ENCODE measurements around the gene CORO7.
"Not testable (repeated sequence)": the region's sequence is repeated elsewhere in the genome, so short reads cannot be mapped to it uniquely, and the experiment has no call there.

CORO7 gene

DNA sequence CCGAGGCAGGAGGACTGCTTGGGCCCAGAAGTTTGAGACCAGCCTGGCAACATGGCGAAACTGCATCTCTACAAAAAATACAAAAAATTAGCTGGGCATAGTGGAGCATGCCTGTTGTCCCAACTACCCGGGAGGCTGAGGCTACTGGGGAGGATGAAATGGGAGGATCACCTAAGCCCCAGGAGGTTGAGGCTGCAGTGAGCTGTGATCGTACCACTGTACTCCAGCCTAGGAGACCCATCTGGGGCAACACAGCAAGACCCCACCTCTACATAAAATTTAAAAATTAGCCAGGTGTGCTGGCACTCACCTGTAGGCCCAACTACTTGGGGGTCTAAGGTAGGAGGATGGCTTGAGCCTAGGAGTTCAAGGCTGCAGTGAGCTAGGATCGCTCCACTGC is 67.1 kb downstream of the CORO7 start:
- DNase-seq: no peak

GRCh38 chr16:4347765-4348509 is 68.5 kb downstream of the CORO7 start:
- DNase-seq: no peak

GRCh38 chr16:4347010-4347409 is 69.4 kb downstream of the CORO7 start:
- DNase-seq: no peak

GRCh38 chr16:4345836-4346781 is 70.3 kb downstream of the CORO7 start:
- DNase-seq: no peak

DNA sequence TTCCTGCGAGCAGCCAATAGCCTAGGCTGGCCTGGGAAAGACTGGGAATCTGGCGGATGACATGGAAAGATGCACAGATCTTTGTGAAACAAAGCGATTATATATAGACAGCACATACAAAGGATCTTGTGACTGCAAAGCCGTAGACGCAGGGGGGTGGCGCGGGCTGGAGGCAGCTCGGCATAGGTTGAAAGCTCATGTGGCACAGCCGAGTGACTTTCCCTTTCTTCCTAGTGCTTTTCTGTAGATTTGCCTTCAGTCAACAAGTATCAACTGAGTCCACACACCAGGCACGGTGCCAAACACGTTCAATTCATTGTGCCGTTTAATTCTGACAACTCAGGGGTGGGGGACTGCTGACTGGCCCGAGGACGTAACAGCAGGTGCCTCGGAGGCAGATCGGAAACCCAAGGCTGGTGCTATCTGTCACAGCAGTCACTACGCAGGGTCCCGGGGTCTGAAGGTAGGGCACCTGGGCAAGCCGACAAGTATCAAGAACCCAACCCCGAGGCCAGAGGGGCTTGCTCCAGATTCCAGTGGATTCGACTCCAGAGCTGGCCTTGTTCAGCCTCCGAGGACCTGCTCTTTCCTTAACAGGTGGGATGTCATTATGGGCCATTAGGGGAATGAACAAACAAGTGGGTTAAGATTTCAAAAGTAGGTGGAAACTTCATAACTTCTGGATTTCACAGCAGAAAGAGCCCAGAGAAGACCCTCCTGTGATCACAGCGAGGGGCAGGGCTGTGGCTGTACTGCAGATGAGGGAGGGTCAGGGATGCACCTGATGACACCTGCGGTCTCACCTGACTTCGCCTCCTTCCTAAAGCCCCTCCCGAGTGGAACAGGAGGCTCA is 71.2 kb downstream of the CORO7 start:
- no peak for DNase-seq

DNA sequence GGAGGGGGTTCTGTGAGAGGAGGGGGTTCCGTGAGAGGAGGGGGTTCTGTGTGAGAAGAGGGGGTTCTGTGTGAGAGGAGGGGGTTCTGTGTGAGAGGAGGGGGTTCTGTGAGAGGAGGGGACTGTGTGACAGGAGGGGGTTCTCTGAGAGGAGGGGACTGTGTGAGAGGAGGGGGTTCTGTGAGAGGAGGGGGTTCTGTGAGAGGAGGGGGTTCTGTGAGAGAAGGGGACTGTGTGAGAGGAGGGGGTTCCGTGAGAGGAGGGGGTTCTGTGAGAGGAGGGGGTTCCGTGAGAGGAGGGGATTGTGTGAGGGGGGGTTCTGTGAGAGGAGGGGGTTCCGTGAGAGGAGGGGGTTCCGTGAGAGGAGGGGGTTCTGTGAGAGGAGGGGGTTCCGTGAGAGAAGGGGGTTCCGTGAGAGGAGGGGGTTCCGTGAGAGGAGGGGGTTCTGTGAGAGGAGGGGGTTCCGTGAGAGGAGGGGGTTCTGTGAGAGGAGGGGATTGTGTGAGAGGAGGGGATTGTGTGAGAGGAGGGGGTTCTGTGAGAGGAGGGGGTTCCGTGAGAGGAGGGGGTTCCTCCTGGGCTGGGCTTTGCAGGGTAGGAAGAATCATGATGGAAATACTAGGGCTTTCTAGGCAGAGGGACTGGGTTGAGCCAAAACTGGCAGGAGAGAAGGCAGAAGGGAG is 72.0 kb downstream of the CORO7 start:
- DNase-seq: not testable (repeated sequence)

DNA sequence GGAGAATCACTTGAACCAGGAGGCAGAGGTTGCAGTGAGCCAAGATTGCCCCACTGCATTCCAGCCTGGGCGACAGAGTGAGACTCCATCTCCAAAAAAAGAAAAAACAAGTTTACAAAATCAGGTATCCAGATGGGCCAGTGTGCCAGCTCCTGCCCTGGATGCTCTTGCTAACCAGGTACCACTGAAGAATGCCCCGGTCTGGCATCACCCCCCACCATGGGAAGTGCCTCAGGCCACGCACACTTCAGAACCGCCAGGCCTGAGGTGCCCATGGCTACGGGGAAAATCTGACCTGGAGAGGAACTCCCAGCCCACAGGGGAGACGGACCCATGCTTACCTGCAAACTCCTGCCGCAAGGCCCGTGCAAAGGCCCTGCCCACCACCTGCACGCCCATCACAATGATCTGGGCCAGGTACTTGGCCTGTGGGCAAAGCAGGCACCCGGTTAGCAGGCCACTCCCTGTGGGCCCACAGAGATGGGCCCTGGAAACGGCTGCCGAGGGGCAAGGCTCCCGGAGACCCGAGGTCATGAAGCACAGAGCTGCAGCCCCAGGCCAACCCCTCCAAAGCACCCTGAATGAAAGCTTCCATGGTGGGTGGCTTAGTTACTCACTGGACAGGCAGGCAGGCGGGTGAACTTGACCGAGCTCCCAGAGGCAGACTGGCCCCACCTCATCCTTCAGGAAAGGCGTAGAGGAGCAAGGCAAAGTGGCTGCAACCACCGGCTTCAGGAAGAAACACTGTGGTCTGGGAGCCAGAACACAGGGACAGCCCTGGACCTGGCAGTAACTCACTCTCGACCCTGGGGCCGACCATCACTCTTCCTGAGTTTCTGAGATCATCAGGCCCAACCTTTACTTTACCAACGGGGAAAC is 73.3 kb downstream of the CORO7 start:
- no peak for DNase-seq

GRCh38 chr16:4341250-4341649 is 75.1 kb downstream of the CORO7 start:
- no peak for DNase-seq

DNA sequence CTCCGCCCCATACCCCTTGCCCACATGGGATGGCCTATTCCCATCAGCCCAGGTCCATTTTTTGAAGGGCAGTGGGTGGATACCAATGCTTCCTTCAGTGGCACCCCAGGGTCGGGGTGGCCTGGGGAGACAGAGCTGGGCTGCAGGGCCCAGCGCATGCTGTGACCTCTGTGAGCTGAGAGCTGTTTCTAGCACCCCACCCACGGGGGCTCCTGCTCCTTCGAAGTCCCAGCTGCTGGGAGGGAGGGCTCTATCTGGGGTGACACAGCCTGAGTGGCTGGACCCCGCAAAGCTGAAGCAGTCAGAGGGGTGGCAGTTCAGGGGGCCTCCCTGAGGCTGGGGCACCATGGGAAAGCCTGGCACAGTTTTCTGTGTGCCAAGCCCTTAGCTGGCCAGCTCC is 76.0 kb downstream of the CORO7 start:
- no peak for DNase-seq

GRCh38 chr16:4339909-4340308 is 76.5 kb downstream of the CORO7 start:
- DNase-seq: no peak

- DNase-seq: no peak
Observed at GRCh38 chr16:4339455-4339854, 76.9 kb downstream of the CORO7 start.

DNA sequence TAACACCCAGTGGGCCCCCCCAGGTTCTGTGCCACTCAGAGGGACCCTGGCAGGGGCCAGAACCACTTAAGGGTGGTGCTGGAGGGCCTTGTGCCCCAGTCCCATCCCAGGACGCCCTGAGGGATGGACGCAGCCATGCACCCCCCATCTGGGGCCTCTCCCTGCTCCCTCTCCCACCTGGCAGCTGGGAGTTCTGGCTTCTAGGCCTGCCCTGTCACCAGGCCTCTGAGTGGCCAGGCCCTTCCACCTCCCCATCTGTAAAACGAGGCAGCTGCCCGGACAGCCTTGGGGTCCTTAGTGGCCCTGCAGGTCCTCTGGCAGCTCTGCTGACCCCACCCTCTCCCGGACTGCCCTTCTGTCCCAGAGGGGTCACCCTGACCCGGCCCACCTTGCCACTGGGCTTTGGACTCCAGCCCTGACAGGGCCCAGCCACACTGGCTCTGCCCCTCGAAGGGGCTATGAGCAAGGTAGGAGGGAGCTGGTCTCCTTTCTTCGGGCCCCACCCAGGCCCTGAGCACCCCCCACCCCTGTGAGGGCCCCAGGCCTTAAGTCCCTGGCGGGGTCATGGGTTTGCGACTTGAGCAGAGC is 77.6 kb downstream of the CORO7 start:
- DNase-seq: no peak

GRCh38 chr16:4338125-4338582 is 78.2 kb downstream of the CORO7 start:
- DNase-seq: no peak

GRCh38 chr16:4337540-4338088 is 78.8 kb downstream of the CORO7 start:
- no peak for DNase-seq

DNA sequence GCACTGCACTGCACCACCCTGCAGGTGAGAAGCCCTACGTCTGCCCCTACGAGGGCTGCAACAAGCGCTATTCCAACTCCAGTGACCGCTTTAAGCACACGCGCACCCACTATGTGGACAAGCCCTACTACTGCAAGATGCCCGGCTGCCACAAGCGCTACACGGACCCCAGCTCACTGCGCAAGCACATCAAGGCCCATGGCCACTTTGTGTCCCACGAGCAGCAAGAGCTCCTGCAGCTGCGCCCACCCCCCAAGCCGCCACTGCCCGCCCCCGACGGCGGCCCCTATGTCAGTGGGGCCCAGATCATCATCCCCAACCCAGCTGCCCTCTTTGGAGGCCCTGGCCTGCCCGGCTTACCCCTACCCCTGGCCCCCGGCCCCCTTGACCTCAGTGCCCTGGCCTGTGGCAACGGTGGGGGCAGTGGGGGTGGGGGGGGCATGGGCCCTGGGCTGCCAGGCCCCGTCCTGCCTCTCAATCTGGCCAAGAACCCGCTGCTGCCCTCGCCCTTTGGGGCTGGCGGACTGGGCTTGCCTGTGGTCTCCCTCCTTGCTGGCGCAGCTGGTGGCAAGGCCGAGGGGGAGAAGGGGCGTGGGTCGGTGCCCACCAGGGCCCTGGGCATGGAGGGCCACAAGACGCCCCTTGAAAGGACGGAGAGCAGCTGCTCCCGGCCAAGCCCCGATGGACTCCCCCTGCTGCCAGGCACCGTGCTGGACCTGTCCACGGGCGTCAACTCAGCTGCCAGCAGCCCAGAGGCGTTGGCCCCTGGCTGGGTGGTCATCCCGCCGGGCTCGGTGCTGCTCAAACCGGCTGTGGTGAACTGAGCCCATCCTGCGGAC is 79.5 kb downstream of the CORO7 start:
- no peak for DNase-seq

DNA sequence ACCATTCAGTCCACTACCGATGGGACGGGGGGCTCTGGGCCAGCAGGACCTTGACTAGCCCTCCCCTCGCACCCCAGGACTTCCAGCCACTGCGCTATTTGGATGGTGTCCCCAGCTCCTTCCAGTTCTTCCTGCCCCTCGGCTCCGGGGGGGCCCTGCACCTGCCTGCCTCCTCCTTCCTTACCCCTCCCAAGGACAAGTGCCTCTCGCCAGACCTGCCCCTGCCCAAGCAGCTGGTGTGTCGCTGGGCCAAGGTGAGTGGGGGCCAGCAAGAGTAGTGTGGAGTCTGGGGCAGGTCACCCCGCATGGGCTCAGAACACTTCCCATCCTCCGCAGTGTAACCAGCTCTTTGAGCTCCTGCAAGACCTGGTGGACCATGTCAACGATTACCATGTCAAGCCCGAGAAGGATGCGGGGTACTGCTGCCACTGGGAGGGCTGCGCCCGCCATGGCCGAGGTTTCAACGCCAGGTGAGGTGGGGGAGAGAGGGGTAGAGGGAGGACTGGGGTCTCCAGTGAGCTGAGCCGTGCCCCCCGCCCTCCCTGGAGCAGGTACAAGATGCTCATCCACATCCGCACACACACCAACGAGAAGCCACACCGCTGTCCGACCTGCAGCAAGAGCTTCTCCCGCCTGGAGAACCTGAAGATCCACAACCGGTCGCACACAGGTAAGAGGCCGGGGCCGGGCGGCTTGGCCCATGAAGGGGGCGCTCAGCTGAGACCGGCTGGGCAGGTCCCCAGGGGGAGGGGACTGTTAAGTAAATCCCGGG is 81.5 kb downstream of the CORO7 start:
- DNase-seq: no peak

DNA sequence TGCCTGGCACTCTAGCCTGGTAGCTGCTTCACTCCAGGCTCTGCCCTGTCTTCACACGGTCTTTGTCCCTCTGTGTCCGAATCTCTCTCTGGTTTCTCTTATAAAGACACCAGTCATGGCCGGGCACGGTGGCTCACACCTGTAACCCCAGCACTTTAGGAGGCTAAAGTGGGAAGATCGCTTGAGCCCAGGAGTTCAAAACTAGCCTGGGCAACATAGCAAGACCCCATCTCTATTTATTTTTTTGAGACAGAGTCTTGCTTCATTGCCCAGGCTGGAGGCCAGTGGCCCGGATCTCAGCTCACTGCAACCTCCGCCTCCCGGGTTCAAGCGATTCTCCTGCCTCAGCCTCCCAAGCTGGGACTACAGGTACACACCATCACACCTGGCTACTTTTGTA is 82.7 kb downstream of the CORO7 start:
- not testable (repeated sequence) for DNase-seq

GRCh38 chr16:4333308-4333638 is 83.1 kb downstream of the CORO7 start:
- DNase-seq: no peak

All from activated CD8-positive, alpha-beta memory T cell treated with anti-CD3 and anti-CD28 coated beads, Interleukin-2, amount 50 U/mL, for 4 hours (primary cell).